ENCODE results near the gene TP53RK. TPM values are rescaled to one million over a fixed set of nuclear protein-coding genes. Genes with fewer than 3 reads are reported as not detected.

Gene TP53RK
- total and polyA plus RNA-seq, 2 donors from 2014 or later = 9.3 to 11.0 TPM

DNA sequence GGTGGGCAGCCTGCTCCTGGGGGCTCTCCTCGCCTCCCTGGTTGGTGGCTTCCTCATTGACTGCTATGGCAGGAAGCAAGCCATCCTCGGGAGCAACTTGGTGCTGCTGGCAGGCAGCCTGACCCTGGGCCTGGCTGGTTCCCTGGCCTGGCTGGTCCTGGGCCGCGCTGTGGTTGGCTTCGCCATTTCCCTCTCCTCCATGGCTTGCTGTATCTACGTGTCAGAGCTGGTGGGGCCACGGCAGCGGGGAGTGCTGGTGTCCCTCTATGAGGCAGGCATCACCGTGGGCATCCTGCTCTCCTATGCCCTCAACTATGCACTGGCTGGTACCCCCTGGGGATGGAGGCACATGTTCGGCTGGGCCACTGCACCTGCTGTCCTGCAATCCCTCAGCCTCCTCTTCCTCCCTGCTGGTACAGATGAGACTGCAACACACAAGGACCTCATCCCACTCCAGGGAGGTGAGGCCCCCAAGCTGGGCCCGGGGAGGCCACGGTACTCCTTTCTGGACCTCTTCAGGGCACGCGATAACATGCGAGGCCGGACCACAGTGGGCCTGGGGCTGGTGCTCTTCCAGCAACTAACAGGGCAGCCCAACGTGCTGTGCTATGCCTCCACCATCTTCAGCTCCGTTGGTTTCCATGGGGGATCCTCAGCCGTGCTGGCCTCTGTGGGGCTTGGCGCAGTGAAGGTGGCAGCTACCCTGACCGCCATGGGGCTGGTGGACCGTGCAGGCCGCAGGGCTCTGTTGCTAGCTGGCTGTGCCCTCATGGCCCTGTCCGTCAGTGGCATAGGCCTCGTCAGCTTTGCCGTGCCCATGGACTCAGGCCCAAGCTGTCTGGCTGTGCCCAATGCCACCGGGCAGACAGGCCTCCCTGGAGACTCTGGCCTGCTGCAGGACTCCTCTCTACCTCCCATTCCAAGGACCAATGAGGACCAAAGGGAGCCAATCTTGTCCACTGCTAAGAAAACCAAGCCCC lies 36.2 kb upstream of the TP53RK start:
- no peak for TF ChIP-seq CTCF (IDR thresholded peaks at IDR 0.05; ENCODE audit: borderline replicate concordance, extremely low read depth, insufficient read depth)
- Histone ChIP-seq H3K4me3 (ENCODE audit: low read length in 3 of 3) (no peak overlapping the region), H3K9me3 (ENCODE audit: control insufficient read depth in 2 of 3, insufficient read depth in 1 of 3, low read length in 3 of 3) (peaks cover 0 to 5% (median 0%) of the 10 kb centered on the region in 3 donors), H3K9ac (ENCODE audit: low read length in 3 of 3) (no peak overlapping the region), H3K36me3 (ENCODE audit: control insufficient read depth in 2 of 3, insufficient read depth in 3 of 3, low read length in 3 of 3) (no peaks in the 10 kb centered on the region), H3K27ac (ENCODE audit: low read depth in 2 of 2, low read length in 2 of 2) (no peak overlapping the region), H3K4me1 (ENCODE audit: control insufficient read depth in 2 of 3, insufficient read depth in 2 of 3, low read depth in 1 of 3, low read length in 3 of 3) (no peaks in the 10 kb centered on the region), H3K27me3 (ENCODE audit: control insufficient read depth, insufficient read depth, low read length) (no peaks in the 10 kb centered on the region)
- intact Hi-C loops (cut with DNase I) = no loop called here
- no peak for DNase-seq
- no peak for FAIRE-seq

DNA sequence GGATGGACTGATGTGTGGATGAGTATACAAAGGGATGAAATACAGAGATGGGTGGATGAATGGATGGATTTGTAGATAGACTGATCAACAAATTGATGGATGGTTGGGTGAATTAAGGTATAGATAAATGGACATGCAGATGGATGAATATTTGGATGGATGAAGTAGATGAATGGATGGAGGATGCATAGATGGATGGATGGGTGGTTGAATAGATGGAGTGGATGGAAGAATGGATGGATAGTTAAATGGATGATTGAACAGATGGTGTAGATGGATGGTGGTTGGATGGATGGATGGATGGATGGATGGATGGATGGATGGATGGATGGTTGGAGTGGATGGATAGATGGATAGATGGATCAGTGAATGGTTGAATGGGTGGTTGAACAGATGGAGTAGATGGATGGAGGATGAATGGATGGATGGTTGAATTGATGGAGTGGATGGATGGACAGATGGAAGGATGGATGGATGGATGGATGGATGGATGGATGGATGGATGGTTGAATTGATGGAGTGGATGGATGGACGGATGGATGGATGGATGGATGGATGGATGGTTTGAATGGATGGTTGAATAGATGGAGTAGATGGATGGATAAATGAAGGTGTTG lies 35.2 kb upstream of the TP53RK start:
- TF ChIP-seq CTCF (IDR thresholded peaks at IDR 0.05; ENCODE audit: borderline replicate concordance, extremely low read depth, insufficient read depth) = no peak
- intact Hi-C loops (cut with DNase I) = no loop called here
- H3K9me3 ChIP-seq (ENCODE audit: control insufficient read depth in 2 of 3, insufficient read depth in 1 of 3, low read length in 3 of 3) = peaks cover 0 to 5% (median 3%) of the 10 kb centered on the region in 3 donors
- H3K27ac ChIP-seq (ENCODE audit: low read depth in 2 of 2, low read length in 2 of 2) = no peak overlapping the region
- H3K4me1 ChIP-seq (ENCODE audit: control insufficient read depth in 2 of 3, insufficient read depth in 2 of 3, low read depth in 1 of 3, low read length in 3 of 3) = no peaks in the 10 kb centered on the region
- DNase-seq (no peak), FAIRE-seq (no peak)
- no peak overlapping the region for H3K4me3 ChIP-seq (ENCODE audit: low read length in 3 of 3)
- no peak overlapping the region for H3K9ac ChIP-seq (ENCODE audit: low read length in 3 of 3)
- H3K36me3 ChIP-seq (ENCODE audit: control insufficient read depth in 2 of 3, insufficient read depth in 3 of 3, low read length in 3 of 3) = peaks cover 0 to 4% (median 0%) of the 10 kb centered on the region in 3 donors
- H3K27me3 ChIP-seq (ENCODE audit: control insufficient read depth, insufficient read depth, low read length) = no peaks in the 10 kb centered on the region

DNA sequence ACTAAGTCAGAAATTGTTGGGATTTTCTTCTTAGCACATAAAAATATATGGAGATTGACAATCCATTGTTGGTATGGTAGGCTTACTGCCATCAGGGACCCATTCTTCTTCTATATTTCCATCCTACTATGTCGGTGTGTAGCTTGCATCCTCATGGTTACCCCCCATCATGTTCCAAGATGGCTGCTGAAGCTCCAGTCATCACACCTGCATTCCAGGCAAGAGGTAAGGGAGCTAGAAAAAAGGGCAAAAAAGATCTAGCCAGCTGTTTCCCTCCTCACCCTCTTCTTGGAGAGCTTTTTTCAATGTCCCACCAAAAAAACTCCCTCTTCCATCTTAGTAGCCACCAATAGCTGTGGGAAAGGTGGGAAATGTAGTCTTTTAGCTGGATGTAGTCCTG lies 33.8 kb upstream of the TP53RK start:
- no peak for DNase-seq
- Histone ChIP-seq H3K4me1 (ENCODE audit: control insufficient read depth in 2 of 3, insufficient read depth in 2 of 3, low read depth in 1 of 3, low read length in 3 of 3) (no peaks in the 10 kb centered on the region), H3K27ac (ENCODE audit: low read depth in 2 of 2, low read length in 2 of 2) (no peak overlapping the region), H3K9me3 (ENCODE audit: control insufficient read depth in 2 of 3, insufficient read depth in 1 of 3, low read length in 3 of 3) (peaks cover 0 to 5% (median 3%) of the 10 kb centered on the region in 3 donors), H3K9ac (ENCODE audit: low read length in 3 of 3) (no peak overlapping the region), H3K36me3 (ENCODE audit: control insufficient read depth in 2 of 3, insufficient read depth in 3 of 3, low read length in 3 of 3) (peaks cover 0 to 4% (median 0%) of the 10 kb centered on the region in 3 donors), H3K27me3 (ENCODE audit: control insufficient read depth, insufficient read depth, low read length) (no peaks in the 10 kb centered on the region), H3K4me3 (ENCODE audit: low read length in 3 of 3) (no peak overlapping the region)
- intact Hi-C loops (cut with DNase I) = no loop called here
- TF ChIP-seq CTCF (IDR thresholded peaks at IDR 0.05; ENCODE audit: borderline replicate concordance, extremely low read depth, insufficient read depth) = no peak
- FAIRE-seq = no peak
